ENCODE results near the gene FAM131C. TPM values are rescaled to one million over a fixed set of nuclear protein-coding genes. Genes with fewer than 3 reads are reported as not detected.
A peak's percentile ranks its signal among the peaks of the same experiment; 100 is the strongest.
"Not testable (repeated sequence)": the region's sequence is repeated elsewhere in the genome, so short reads cannot be mapped to it uniquely, and the experiment has no call there.

The FAM131C gene
- total RNA-seq, 2 donors from 2014 or later, result not detected

DNA sequence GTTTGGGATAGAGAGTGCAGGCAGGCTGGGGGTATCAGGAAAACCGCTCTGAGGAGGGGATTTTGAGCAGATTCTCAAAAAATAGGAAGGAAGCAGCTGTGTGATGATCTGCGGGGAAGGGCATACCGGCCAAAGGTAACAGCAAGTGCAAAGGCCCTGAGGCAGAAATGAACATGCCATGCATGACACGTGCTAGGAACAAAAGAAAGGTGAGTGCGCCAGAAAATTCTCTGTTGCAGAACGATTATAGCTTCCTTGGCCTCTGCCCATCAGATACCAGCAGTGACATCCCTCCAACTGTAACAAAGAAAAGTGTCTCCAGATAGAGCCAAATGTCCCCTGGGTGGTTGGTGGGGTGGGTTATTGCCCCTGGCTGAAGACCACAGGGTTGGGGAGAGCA is 37.0 kb upstream of the FAM131C start:
- intact Hi-C loops (cut with DNase I, micrococcal nuclease), result no loop called here
- no peak for ATAC-seq
- DNase-seq, result no peak

DNA sequence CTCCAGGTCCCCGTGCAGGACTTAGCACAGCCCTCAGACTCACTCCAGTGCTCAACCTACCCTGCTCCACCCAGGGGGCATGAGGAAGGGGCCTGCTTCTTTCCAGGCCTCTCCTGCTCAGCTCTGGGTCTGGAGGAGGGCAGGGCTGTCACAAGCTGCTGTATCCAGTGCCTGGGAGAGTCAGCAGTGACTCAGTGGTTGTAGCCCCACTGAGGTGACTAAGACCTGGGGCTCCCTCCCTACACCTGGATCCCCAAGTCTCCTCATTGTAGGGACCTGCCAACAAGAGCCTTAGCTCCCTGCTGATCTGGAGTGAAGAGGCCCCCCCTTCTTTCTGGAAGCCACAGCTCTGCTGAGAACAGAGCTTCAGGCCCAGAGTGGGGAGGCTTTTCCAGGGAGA is 36.1 kb upstream of the FAM131C start:
- no peak for DNase-seq
- no peak for ATAC-seq
- intact Hi-C loops (cut with DNase I, micrococcal nuclease), result no loop called here

- DNase-seq; intact Hi-C loops (cut with DNase I, micrococcal nuclease); ATAC-seq: not testable (repeated sequence)
Observed at GRCh38 chr1:16107039-16107438, 33.6 kb upstream of the FAM131C start.

DNA sequence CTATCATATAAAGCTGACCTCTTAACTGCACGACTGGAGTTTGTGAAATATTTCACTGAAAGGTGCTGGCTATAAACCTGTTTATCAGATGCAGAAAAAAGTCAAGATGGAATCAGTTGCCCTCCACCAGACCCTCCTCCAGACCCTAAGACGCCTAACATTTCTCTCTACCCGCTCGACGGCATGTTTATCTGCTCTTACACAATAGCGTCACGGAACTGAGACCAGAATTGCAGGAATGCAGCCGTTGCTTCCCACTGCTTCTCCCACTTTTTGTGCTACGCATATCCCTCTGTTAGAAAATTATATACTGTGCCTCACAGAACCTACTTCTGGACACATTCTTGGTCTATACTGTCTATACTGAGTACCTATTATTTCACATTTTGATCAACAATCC is 28.2 kb upstream of the FAM131C start:
- intact Hi-C loops (cut with DNase I, micrococcal nuclease), result no loop called here
- ATAC-seq (no peak), DNase-seq (no peak)

DNA sequence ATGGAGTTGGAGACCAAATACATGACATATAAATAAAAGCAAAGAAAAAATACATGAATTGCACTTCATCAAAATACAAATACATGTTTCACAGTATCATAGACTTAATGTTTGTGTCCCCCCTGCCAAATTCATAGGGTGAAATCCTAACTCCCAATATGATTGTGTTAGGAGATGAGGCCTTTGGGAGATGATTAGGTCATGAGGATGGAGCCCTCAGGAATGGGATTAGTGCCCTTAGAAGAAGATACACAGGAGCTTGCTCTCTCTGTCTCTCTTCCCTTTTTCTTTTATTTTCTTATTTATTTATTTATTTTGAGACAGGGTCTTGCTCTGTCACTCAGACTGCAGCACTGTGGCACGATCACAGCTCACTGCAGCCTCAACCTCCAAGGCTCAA is 26.0 kb upstream of the FAM131C start:
- no peak for ATAC-seq
- intact Hi-C loops (cut with DNase I, micrococcal nuclease), result no loop called here

GRCh38 chr1:16095447-16095846 is 22.0 kb upstream of the FAM131C start:
- ATAC-seq (no peak), DNase-seq (no peak)
- intact Hi-C loops (cut with DNase I, micrococcal nuclease), result no loop called here

More for the DNA sequence above, 26.0 kb upstream of the FAM131C start:
- DNase-seq, result no peak

GRCh38 chr1:16094453-16095158 is 21.2 kb upstream of the FAM131C start:
- DNase-seq, result no peak
- no peak for ATAC-seq
- intact Hi-C loops (cut with DNase I, micrococcal nuclease), result no loop called here

DNA sequence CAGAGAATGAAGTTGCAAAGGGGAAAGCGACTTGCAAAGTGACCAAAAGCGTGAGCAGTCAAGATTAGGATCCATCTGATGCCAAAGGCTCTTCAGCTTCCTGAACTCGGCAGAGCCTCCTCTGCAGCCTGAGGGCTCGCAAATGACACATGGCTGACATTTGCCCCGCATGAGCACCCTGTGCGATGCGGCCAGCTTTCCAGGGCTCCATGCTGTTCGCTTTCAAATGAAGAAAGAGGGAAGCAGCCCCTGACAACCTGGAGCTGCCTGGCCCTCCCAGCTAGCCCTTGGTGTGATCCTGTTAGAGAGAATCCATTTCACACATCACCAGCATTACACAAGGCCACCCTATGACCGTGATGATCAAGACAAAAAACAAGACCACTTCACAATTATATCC is 20.2 kb upstream of the FAM131C start:
- no peak for ATAC-seq
- intact Hi-C loops (cut with DNase I, micrococcal nuclease), result no loop called here
- no peak for DNase-seq

DNA sequence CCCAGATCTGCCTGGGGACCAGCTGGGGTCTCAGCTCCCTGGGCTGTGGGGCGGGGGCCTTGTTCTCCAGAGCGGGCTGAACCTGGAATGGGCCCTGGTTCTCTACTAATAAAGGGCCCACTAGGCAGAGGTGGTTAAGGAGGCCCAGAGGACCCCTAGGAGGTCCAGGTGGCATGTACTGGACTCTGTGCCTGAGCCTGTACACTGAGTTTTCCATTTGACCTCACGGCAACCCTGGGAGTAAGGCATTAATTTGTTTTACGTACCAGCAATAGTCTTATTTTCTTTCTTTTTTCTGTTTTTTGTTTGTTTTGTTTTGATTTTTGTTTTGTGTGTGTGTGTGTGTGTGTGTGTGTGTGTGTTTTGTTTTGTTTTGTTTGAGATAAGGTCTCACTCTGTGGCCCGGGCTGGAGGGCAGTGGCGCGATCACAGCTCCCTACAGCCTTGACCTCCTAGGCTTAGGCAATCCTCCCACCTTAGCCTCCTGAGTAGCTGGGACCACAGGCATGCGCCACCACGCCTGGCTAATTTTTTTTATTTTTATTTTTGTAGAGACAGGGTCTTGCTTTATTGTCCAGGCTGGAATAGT is 19.6 kb upstream of the FAM131C start:
- intact Hi-C loops (cut with DNase I, micrococcal nuclease), result no loop called here
- DNase-seq (no peak), ATAC-seq (no peak)

DNA sequence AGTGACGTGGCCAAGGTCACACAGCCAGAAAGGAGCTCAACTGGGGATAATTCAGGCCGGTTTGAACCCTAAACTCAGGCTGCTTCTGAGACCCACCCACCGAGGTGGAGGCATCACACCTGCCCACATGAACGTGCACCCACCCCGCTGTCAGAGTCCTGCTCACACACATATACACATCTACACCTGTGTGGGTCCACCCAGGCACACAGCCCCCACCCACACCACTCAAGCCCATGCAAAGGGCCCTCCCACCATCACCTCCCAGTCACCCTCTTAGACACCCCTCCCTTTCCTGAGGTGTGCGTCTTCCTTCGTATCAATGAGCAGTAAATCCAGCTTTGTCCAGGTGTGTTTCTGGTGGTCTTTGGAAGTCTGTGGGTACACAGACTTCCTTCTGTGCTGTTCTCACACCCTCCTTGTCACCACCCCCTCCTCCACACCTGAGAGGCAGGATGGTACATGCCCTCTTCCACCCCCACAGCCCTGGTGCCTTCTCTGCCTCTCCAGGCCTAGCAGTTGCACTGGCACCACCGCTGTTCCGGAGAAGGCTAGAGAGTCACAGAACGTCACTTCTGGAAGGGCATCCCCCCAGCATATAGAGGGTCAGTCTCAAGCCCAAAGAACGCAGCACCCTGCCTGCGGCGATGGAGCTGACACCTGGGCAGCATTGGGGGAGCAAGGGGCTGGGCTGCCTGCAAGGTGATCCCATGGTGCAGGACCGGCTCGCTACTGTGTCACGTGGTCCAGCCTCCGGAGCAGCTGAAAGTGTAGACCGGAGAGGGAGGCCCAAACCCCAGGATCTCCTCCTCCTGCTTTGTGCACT is 18.9 kb upstream of the FAM131C start:
- DNase-seq (no peak), ATAC-seq (no peak)
- intact Hi-C loops (cut with DNase I, micrococcal nuclease), result no loop called here

DNA sequence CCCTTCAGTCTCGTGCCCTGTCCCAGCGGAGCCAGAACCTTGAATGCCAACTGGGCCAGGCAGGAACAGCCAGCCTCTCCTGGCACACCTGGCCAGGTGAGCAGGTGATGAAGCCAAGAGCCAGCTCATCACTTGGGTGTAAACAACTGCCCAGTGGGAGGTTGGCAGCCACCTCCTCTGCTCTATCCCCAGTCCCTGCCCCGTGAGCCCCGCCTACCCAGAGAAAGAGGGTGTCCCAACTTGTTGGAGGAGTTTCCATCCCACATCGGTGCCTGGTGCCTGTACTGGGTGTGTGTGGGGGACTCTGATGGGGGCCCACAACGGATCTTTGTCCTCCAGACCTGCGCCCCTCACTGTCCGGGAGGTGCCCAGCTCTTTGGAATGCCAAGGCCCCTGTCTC is 17.8 kb upstream of the FAM131C start:
- peak; percentile 64 for ATAC-seq
- intact Hi-C loops (cut with DNase I, micrococcal nuclease), result no loop called here
- no peak for DNase-seq

DNA sequence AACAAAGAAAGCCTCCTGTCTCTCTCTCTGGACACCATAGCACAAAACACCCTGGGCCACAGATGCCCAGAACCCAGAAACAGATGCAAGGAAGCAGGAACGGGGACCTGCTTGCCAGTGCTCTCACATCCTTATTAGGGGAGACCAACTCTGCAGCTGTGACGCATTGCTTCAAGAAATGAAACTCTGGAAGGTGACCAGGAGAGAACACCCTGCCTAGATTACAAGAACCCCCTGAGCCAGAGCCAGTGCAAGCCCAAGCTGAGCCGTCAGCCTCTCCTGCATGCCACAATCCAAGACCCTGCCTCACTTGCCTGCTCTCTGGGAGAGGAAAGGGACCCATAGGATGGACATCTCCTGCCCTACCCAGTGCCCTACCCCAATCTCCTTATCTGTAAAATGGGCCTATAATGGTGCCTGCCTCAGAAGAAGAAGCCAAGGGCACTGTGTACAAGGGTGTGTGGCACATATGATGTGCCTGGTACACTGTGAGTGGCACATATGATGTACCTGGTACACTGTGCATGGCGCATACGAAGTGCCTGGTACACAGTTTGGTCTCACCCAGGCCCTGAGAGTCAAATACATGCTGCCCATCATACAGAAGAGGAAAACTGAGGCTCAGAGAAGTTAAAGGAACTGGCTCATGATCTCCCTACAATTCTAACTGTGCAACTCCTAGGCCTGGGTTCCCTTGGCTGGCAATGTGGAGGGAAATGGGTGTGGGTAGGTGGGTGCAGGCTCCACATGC is 16.8 kb upstream of the FAM131C start:
- DNase-seq (no peak), ATAC-seq (no peak)
- intact Hi-C loops (cut with DNase I, micrococcal nuclease), result no loop called here

- DNase-seq, result no peak
- intact Hi-C loops (cut with DNase I, micrococcal nuclease), result no loop called here
- ATAC-seq, result no peak
Observed at GRCh38 chr1:16088996-16089395, 15.5 kb upstream of the FAM131C start.

GRCh38 chr1:16088351-16088911 is 15.0 kb upstream of the FAM131C start:
- ATAC-seq (no peak), DNase-seq (no peak)
- intact Hi-C loops (cut with DNase I, micrococcal nuclease), result no loop called here

DNA sequence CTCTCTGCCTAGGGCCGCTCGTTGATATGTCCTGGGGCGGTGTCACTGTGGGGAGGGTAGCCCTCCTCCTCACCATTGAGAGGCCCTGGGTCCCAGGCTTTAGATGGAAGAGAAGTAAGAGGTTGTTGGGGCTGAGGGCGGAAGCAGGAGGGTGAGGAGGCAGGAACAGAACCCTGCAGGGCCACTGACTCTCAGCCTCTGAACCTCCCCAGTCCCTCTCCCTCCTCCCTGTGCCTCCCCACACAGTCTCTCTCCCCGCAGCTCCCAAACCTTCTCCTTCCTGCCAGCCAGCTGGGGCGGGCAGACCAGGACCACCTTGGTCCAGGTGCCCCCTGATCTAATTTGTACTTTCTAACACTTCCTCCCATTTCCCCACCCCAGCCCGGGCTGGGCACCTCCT is 14.3 kb upstream of the FAM131C start:
- DNase-seq (no peak), ATAC-seq (no peak)
- intact Hi-C loops (cut with DNase I, micrococcal nuclease), result no loop called here

DNA sequence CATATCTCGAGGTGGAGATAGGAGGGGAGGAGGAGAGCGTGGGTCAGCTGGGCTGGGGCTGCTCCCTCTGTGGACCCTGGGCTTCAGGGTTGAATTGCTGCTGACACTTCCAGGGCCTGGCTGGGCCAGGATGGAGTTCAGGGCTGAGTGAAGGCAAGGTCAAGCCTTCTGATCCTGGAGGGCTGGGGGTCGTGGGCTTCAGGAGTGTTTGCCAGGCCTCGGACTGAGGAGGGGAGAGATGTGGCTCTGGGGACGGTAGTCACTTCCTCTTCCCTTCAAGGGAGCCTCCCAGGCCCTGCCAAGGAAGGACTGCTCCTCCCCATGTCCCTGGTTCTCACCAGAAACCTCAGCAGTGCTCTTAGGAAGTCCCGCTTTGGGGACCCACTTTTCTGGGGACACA is 12.1 kb upstream of the FAM131C start:
- no peak for ATAC-seq
- no peak for DNase-seq
- intact Hi-C loops (cut with DNase I, micrococcal nuclease), result no loop called here

DNA sequence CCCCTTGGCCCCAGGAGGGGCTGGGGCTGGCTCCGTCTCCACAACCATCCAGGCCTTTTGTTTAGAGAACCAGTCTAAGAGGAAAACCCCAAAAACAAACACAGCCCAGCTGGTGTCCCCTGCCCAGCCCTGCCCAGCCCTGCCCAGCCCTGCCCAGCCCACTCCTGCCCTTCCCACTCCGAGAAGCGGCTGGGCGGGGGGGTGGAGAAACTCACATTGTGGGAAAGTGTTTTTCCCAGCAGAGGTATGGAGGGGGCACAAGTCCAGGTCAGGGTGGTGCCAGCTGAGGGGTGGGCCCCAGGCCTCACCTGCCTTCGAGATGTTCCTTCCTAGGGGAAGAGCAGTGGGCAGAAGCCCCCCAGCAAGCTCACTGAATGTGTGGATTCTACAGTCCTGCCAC is 10.0 kb upstream of the FAM131C start:
- intact Hi-C loops (cut with DNase I, micrococcal nuclease), result loop anchor here in 1 of 2 donors (5.0 kb wide), 1 partner anchor 159 kb away; no protein-coding TSS in a partner anchor
- DNase-seq, result peak; percentile 70 to 72
- ATAC-seq, result peak; percentile 73

DNA sequence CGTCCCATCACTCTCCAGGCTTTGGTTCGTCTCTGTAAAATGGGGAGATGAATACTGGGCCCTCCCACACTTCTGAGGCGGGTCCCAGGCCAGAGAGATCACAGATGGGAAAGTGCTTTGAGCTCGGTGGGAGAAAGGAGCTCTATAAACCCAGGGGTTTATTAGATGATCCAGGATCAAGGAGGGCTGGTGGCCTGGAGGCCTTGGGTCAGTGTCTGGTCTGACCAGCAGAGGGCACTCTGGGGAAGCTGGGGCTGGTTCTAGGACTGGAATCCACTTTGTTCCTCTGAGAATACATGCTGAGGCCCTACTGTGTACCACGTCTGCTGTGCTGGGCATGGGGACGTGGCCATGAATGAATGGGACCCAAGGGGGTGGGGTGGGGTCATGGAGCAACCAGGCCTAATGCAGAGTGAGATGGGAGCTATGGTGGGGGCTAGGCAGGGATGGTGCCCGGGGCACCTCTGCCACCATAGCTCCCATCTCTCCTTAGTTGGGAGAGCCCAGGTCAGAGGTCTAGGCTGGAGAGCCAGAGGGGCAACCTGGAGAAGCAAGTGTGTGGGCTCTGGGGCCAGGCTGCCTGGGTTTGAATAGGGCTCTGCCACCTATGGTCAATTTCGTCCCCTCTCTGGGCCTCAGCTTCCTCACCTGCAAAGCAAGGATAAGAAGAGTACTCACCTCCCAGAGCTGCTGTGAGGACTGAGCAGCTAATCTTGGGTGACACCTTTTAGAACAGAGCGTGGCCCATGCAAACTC is 9.0 kb upstream of the FAM131C start:
- DNase-seq, result peak; percentile 48 to 82
- ATAC-seq, result peak; percentile 65
- intact Hi-C loops (cut with DNase I, micrococcal nuclease), result loop anchor here in 1 of 2 donors (5.0 kb wide), 1 partner anchor 160 kb away; no protein-coding TSS in a partner anchor
